GM18502 (cell line): ENCODE results near the gene PTPRS.
"Not testable (repeated sequence)": the region's sequence is repeated elsewhere in the genome, so short reads cannot be mapped to it uniquely, and the experiment has no call there.

ENCODE experiments used
- ATAC-seq: cut with Tn5 transposase; IDR thresholded peaks from one replicate; pipeline ENCODE4 v1.9.1; 2021; ENCODE audit warnings: mild to moderate bottlenecking; ENCODE audit not compliant: unreplicated experiment, poor library complexity

The PTPRS gene

GRCh38 chr19:5340637-5341447 lies at the start of gene PTPRS:
Gene PTPRS (minus strand): TSS chr19:5340812. CDS start chr19:5286140, 54,672 bp downstream.
- no peak for ATAC-seq

- no peak for ATAC-seq
These were observed 48.7 kb upstream of the PTPRS start for GRCh38 chr19:5389353-5389752.

- ATAC-seq = no peak
These were observed 46.9 kb upstream of the PTPRS start for GRCh38 chr19:5387472-5387871.

GRCh38 chr19:5386841-5387240 lies 46.2 kb upstream of the PTPRS start:
- no peak for ATAC-seq

GRCh38 chr19:5381197-5381596 lies 40.6 kb upstream of the PTPRS start:
- ATAC-seq = not testable (repeated sequence)

GRCh38 chr19:5380215-5380919 lies 39.8 kb upstream of the PTPRS start:
- ATAC-seq = no peak

GRCh38 chr19:5376928-5377327 lies 36.3 kb upstream of the PTPRS start:
- ATAC-seq = no peak

- ATAC-seq = no peak
These were observed 32.1 kb upstream of the PTPRS start for GRCh38 chr19:5372572-5373200.

- no peak for ATAC-seq
These were observed 29.4 kb upstream of the PTPRS start for GRCh38 chr19:5369962-5370367.

GRCh38 chr19:5369304-5369703 lies 28.7 kb upstream of the PTPRS start:
- ATAC-seq = no peak

- ATAC-seq = no peak
These were observed 27.0 kb upstream of the PTPRS start for GRCh38 chr19:5367530-5368133.

GRCh38 chr19:5365905-5366304 lies 25.3 kb upstream of the PTPRS start:
- no peak for ATAC-seq

- no peak for ATAC-seq
These were observed 24.1 kb upstream of the PTPRS start for GRCh38 chr19:5364674-5365073.

GRCh38 chr19:5361839-5362238 lies 21.2 kb upstream of the PTPRS start:
- ATAC-seq = not testable (repeated sequence)

GRCh38 chr19:5361407-5361806 lies 20.8 kb upstream of the PTPRS start:
- ATAC-seq = no peak

- no peak for ATAC-seq
These were observed 19.6 kb upstream of the PTPRS start for GRCh38 chr19:5360003-5360780.

GRCh38 chr19:5358173-5358800 lies 17.7 kb upstream of the PTPRS start:
- no peak for ATAC-seq

GRCh38 chr19:5357584-5357983 lies 17.0 kb upstream of the PTPRS start:
- ATAC-seq = no peak

GRCh38 chr19:5356918-5357317 lies 16.3 kb upstream of the PTPRS start:
- no peak for ATAC-seq

GRCh38 chr19:5356428-5356827 lies 15.8 kb upstream of the PTPRS start:
- no peak for ATAC-seq
